Erythroblast (primary cell): ENCODE measurements around the gene SLC7A10.

Source experiments
- GATA1 ChIP-seq: IDR thresholded peaks from 2 replicates; pipeline ENCODE4 v1.6.1; 2011; ENCODE audit warnings: low read depth, mild to moderate bottlenecking, control low read depth, low read length, moderate library complexity
- POLR2A ChIP-seq: IDR thresholded peaks from 2 replicates; pipeline ENCODE4 v1.6.1; 2011; ENCODE audit warnings: mild to moderate bottlenecking, low read length

GRCh38 chr19:33226550-33227241 lies 1.0 kb upstream of the SLC7A10 start:
- TF ChIP-seq POLR2A (no peak), GATA1 (no peak)
